Neural progenitor cell (in vitro differentiated cells): ENCODE data around the gene MFN1.

Experiments
- EZH2 ChIP-seq: fragments of 200-600 bp; sonication (generic); IDR thresholded peaks from 2 replicates; pipeline ENCODE4 v1.6.1; 2017; ENCODE audit warnings: antibody characterized with exemption, mild to moderate bottlenecking, moderate library complexity
- TF ChIP-seq, protein P1 (sequence below): fragments of 200-600 bp; sonication (generic); IDR thresholded peaks from 2 replicates; pipeline ENCODE4 v1.5.1; 2017; ENCODE audit warnings: antibody characterized with exemption, mild to moderate bottlenecking

- TF ChIP-seq, protein P1, sequence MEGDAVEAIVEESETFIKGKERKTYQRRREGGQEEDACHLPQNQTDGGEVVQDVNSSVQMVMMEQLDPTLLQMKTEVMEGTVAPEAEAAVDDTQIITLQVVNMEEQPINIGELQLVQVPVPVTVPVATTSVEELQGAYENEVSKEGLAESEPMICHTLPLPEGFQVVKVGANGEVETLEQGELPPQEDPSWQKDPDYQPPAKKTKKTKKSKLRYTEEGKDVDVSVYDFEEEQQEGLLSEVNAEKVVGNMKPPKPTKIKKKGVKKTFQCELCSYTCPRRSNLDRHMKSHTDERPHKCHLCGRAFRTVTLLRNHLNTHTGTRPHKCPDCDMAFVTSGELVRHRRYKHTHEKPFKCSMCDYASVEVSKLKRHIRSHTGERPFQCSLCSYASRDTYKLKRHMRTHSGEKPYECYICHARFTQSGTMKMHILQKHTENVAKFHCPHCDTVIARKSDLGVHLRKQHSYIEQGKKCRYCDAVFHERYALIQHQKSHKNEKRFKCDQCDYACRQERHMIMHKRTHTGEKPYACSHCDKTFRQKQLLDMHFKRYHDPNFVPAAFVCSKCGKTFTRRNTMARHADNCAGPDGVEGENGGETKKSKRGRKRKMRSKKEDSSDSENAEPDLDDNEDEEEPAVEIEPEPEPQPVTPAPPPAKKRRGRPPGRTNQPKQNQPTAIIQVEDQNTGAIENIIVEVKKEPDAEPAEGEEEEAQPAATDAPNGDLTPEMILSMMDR: no peak
- TF ChIP-seq EZH2: no peak
Observed at GRCh38 chr3:179324270-179324754, 23.2 kb upstream of the MFN1 start.
